ENCODE results near the gene KAT8. TPM values are rescaled to one million over a fixed set of nuclear protein-coding genes. Genes with fewer than 3 reads are reported as not detected.

Gene KAT8
- total and polyA plus RNA-seq, 2 of the 4 experiments (the other 2 are of a cell fraction), result 19.4 to 27.4 TPM

GRCh38 chr16:31134625-31135534 lies 17.4 kb downstream of the KAT8 start:
- no peak overlapping the region for H4K8ac ChIP-seq (ENCODE audit: low read depth in 2 of 2, low read length in 2 of 2)
- DNase-seq (no peak), ATAC-seq (ENCODE audit: low read depth) (no peak)
- dilution Hi-C loops (cut with HindIII; ENCODE audit: low sequenced_read_pairs, unreplicated experiment) (no loop called here), intact Hi-C loops (cut with micrococcal nuclease) (no loop called here), in situ Hi-C loops (cut with MboI; ENCODE audit: low sequenced_read_pairs) (no loop called here)
- peaks cover 11% of the 10 kb centered on the region for H3K9me1 ChIP-seq (ENCODE audit: insufficient read depth, low read length)
- H4K91ac ChIP-seq (ENCODE audit: insufficient read depth, low read depth, low read length), result no peak overlapping the region
- H2AFZ ChIP-seq (replicated peaks; ENCODE audit: low read length, poor library complexity), result peak overlapping the region; percentile 44
- no peaks in the 10 kb centered on the region; the same call in 1 of the 2 replicates for H3K27me3 ChIP-seq (ENCODE audit: control insufficient read depth, insufficient read depth, low read length)
- H3K4me1 ChIP-seq (ENCODE audit: control insufficient read depth, insufficient read depth, low read length), result peaks cover 14% of the 10 kb centered on the region
- peaks cover 0 to 7% of the 10 kb centered on the region in 2 experiments; a peak in 1 of 4 replicates for H3K79me1 ChIP-seq (ENCODE audit: low read depth in 1 of 2, low read length in 2 of 2)
- no peak for TF ChIP-seq SMC3 (IDR thresholded peaks at IDR 0.05; ENCODE audit: low read depth, low read length)
- TF ChIP-seq CHD1 (IDR thresholded peaks at IDR 0.05; ENCODE audit: low read depth, low read length), result no peak
- no peak for TF ChIP-seq FOS (IDR thresholded peaks at IDR 0.05; ENCODE audit: low read depth, low read length)
- TF ChIP-seq BHLHE40 (IDR thresholded peaks at IDR 0.05; ENCODE audit: low read depth, low read length), result no peak
- TF ChIP-seq MAFK (IDR thresholded peaks at IDR 0.05; ENCODE audit: low read depth, low read length), result no peak
- ChIA-PET POLR2A (ENCODE audit: unreplicated experiment) (no interaction called here), CTCF (no interaction called here)
- H3K14ac ChIP-seq (replicated peaks; ENCODE audit: low read depth, low read length), result no peak overlapping the region; the same call in 1 of the 2 replicates
- H2BK5ac ChIP-seq (ENCODE audit: low read depth, low read length, poor library complexity, severe bottlenecking), result no peak overlapping the region
- H4K5ac ChIP-seq (ENCODE audit: low read depth, low read length), result no peak overlapping the region
- no CpG with 5 or more reads among the region's 18 CpGs for WGBS, 2 experiments (ENCODE audit: extremely low coverage in 2 of 2, insufficient read length in 1 of 2)
- no peak overlapping the region for H3K4ac ChIP-seq (ENCODE audit: low read depth, low read length)
- no peak overlapping the region for H3K4me3 ChIP-seq (ENCODE audit: insufficient read depth, low read depth, low read length)
- no peaks in the 10 kb centered on the region for H4K20me1 ChIP-seq (ENCODE audit: insufficient read depth, low read length)
- no TSS peak for BruUV-seq (replicated peaks)
- H2BK15ac ChIP-seq (ENCODE audit: low read depth, low read length), result no peak overlapping the region
- no peak overlapping the region for H3K18ac ChIP-seq (ENCODE audit: low read depth, low read length)
- H3K9ac ChIP-seq (ENCODE audit: low read depth, low read length), result no peak overlapping the region
- no peaks in the 10 kb centered on the region for H3K9me3 ChIP-seq (ENCODE audit: control insufficient read depth, insufficient read depth, low read length)
- no peak overlapping the region for H3K56ac ChIP-seq (ENCODE audit: extremely low read depth, insufficient read depth, low read length)
- no peak overlapping the region for H2AK5ac ChIP-seq (ENCODE audit: low read depth, low read length)
- H3K23ac ChIP-seq (ENCODE audit: low read depth, low read length), result 0 out of 2 replicates have a peak overlapping the region, but pooled peaks have one; percentile 27
- no peak overlapping the region for H2BK20ac ChIP-seq (ENCODE audit: low read depth, low read length)
- 0 out of 2 replicates have a peak overlapping the region, but pooled peaks have one; percentile 23 for H2BK120ac ChIP-seq (ENCODE audit: low read depth, low read length)
- H3K4me2 ChIP-seq (ENCODE audit: low read depth, low read length), result no peak overlapping the region
- no peak overlapping the region for H3K27ac ChIP-seq (ENCODE audit: insufficient read depth, low read length)
- H2AK9ac ChIP-seq (replicated peaks; ENCODE audit: low read depth, low read length, poor library complexity), result peak overlapping the region; percentile 42
- peaks cover 13% of the 10 kb centered on the region for H3K36me3 ChIP-seq (ENCODE audit: control insufficient read depth, insufficient read depth, low read length)
